ENCODE data around the gene GNAQ. TPM values are rescaled to one million over a fixed set of nuclear protein-coding genes. Genes with fewer than 3 reads are reported as not detected.

GNAQ gene
- total RNA-seq, 4 donors from 2014 or later = 40.8 to 54.7 (median 53.8) TPM

- DNase-seq (ENCODE audit: low spot score) = no peak
- no peak for TF ChIP-seq CTCF (IDR thresholded peaks at IDR 0.05)
- no peak for ATAC-seq (ENCODE audit: low FRiP score)
Observed at GRCh38 chr9:77896938-77897667, 134.5 kb downstream of the GNAQ start.

GRCh38 chr9:77896269-77896937, 135.2 kb downstream of the GNAQ start:
- DNase-seq (ENCODE audit: low spot score) (no peak), ATAC-seq (ENCODE audit: low FRiP score) (no peak)
- TF ChIP-seq CTCF (IDR thresholded peaks at IDR 0.05) = no peak

- no peak for TF ChIP-seq CTCF (IDR thresholded peaks at IDR 0.05)
- DNase-seq (ENCODE audit: low spot score) (no peak), ATAC-seq (ENCODE audit: low FRiP score) (no peak)
Observed at GRCh38 chr9:77893706-77894105, 137.9 kb downstream of the GNAQ start.

- TF ChIP-seq CTCF (IDR thresholded peaks at IDR 0.05) = no peak
- ATAC-seq (ENCODE audit: low FRiP score) = no peak
- no peak for DNase-seq (ENCODE audit: low spot score)
Observed at GRCh38 chr9:77892955-77893514, 138.6 kb downstream of the GNAQ start.

- ATAC-seq (ENCODE audit: low FRiP score) (no peak), DNase-seq (ENCODE audit: low spot score) (no peak)
- TF ChIP-seq CTCF (IDR thresholded peaks at IDR 0.05) = no peak
Observed at GRCh38 chr9:77892171-77892570, 139.4 kb downstream of the GNAQ start.

GRCh38 chr9:77891128-77891800, 140.3 kb downstream of the GNAQ start:
- TF ChIP-seq CTCF (IDR thresholded peaks at IDR 0.05) = no peak
- ATAC-seq (ENCODE audit: low FRiP score) = no peak
- no peak for DNase-seq (ENCODE audit: low spot score)

All from omental fat pad (tissue), 4 donors.